Stimulated activated CD4-positive, alpha-beta T cell treated with anti-CD3 and anti-CD28 coated beads, Interleukin-15, amount 100 ng/mL, for 48 hours (primary cell): ENCODE results near the gene CHFR.
"Not testable (repeated sequence)": the region's sequence is repeated elsewhere in the genome, so short reads cannot be mapped to it uniquely, and the experiment has no call there.

Experiments used
- DNase-seq, 2 donors: peaks; one replicate each; pipeline ENCODE4 v3.0.0-alpha.2; 2020; ENCODE audit warnings: low read depth in 2 of 2

Gene CHFR

GRCh38 chr12:132887513-132888351, at the start of gene CHFR:
Gene CHFR (minus strand): TSS chr12:132887605. CDS start chr12:132887328, 277 bp downstream.
- DNase-seq: peak; percentile 94

DNA sequence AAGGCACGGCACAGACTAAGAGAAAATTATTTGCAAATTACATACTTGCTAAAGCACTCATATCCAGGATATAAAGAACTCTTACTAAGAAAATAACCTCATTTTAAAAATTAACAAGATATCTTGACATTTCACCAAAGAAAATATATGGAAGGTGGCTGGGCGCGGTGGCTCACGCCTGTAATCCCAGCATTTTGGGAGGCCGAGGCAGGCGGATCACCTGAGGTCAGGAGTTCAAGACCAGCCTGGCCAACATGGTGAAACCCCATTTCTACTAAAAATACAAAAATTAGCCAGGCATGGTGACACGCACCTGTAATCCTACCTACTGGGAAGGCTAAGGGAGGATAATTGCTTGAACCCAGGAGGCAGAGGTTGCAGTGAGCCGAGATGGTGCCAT, 49.5 kb upstream of the CHFR start:
- DNase-seq: not testable (repeated sequence)

DNA sequence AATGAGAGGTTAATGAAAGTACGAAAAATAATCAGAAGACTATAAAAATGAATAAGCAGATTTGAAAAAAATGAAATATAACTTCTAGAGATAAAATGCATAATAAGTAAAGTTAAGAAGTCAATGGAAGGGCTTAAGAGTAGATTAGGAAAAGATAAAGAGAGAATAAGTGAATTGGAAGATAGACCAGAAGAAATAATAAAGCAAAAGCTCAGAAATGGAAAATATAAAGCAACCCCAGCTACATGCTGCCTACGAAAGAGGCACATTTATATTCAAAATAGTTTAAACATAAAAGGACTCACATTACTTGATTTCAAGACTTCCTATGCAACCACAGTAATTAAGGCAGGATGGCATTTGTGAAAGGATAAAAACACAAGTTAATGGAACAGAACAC, 48.8 kb upstream of the CHFR start:
- no peak for DNase-seq

- no peak for DNase-seq
Observed at GRCh38 chr12:132926415-132926833, 39.0 kb upstream of the CHFR start.

- no peak for DNase-seq
Observed at GRCh38 chr12:132925597-132926414, 38.4 kb upstream of the CHFR start.

- DNase-seq: no peak
Observed at GRCh38 chr12:132924356-132924755, 37.0 kb upstream of the CHFR start.

DNA sequence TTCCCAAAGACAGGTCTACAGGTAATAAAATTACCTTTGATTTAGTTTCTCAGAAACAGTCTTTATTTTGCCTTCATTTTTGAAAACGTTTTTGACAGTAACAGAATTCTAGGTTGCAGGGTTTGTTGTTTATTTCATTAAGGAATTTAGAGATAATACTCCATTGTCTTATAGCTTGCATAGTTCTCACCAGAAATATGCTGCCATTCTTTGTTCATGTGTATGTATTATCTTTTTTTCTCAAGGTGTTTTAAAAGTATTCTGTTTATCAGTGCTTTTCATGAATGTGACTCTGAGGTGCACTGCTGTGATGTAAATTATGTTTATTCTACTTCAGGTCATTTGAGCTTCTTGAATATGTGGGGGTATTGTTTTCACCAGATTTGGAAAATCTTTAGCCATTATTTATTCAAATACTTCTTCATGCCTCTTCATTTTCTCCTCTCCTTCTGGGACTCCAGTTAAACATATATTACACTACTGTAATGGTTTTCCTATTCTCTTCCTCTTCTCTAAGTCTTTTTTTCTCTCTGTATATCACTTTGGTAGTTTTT, 36.0 kb upstream of the CHFR start:
- DNase-seq: no peak

DNA sequence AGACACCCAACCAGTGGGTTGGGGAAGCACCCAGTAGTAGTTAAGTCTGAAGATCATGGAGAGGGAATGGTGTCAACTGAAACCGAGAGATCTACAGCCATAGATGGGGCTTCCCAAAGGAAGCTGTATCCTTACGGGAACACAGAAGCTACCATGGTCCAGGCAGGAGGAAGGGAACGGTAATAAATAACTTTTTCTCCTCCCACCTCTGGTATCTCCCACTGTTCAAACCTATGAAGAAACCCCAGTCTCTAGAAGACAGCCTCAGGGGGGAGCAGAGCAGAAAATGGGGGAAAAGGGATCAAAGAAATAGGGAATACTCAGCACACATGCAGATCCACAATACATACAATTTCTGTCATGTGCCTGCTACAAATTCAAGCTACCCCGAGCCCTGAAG, 35.3 kb upstream of the CHFR start:
- DNase-seq: no peak

DNA sequence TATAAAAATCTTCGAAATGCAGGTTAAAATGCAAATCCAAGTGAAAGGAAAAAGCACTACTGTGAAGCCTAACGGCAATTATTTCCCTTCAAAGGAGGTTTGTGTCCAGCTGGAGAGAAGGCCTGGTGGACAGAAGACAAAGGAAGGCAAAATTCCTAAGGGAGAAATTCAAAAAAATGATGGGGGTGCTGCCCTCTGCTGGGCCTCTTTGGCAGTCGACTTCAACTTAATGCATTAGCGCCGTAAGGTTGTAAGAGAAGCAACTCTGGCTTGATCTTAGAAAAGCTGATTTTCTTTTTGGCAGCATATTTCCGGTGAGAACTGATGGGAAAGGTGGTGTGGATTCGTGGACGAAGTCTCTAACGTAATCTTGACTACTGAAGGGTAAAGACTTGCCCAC, 34.3 kb upstream of the CHFR start:
- DNase-seq: no peak

- DNase-seq: no peak
Observed at GRCh38 chr12:132918680-132919079, 31.3 kb upstream of the CHFR start.

GRCh38 chr12:132909030-132909368, 21.6 kb upstream of the CHFR start:
- DNase-seq: no peak

GRCh38 chr12:132908145-132909029, 21.0 kb upstream of the CHFR start:
- peak; percentile 95 to 97 for DNase-seq

- not testable (repeated sequence) for DNase-seq
Observed at GRCh38 chr12:132907789-132908144, 20.4 kb upstream of the CHFR start.

GRCh38 chr12:132907216-132907615, 19.8 kb upstream of the CHFR start:
- no peak for DNase-seq

DNA sequence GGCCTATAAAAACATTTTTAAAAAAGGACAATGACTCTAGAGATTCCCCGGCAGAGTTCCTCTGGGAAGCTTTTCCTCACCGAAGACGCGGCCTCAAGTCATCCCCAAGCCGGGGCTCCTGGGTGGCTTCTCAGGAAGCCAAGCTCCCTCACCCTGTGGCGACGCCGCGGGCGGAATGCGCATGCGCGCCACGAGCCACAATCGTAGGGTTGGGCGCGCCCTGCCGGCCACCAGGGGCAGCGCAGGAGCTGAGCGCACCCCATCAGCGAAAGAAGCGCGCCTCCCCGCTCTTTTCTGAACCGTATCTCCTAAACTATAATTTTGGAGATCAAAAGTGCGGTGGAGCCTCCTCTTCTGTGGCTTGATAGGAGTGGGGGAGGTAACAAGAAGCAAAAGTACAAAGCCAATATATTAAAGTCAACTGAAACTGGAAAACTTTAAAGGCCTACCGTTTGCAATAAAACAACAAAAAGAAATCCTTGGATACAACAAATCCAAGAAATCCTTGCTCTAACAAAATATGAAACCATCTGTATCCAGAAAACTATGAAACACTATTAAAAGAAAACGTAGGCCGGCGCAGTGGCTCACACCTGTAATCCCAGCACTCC, 17.4 kb upstream of the CHFR start:
- peak; percentile 84 to 90 for DNase-seq

GRCh38 chr12:132899033-132899432, 11.6 kb upstream of the CHFR start:
- no peak for DNase-seq

DNA sequence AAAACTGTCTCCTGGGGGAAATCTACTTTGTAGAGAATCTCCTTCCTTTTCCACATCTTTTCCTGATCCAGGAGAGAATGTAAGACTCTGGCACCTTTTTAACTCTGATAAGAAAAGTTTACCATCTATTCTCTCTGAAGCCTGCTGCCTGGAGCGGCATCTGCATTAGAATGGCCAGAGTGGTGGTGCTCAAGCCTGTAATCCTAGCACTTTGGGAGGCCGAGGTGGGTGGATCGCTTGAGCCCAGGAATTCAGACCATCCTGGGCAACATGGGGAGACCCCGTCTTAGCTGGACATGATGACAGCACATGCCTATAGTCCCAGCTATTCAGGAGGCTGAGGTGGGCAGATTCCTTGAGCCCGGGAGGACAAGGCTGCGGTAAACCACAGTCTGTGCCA, 1.4 kb upstream of the CHFR start:
- DNase-seq: no peak

DNA sequence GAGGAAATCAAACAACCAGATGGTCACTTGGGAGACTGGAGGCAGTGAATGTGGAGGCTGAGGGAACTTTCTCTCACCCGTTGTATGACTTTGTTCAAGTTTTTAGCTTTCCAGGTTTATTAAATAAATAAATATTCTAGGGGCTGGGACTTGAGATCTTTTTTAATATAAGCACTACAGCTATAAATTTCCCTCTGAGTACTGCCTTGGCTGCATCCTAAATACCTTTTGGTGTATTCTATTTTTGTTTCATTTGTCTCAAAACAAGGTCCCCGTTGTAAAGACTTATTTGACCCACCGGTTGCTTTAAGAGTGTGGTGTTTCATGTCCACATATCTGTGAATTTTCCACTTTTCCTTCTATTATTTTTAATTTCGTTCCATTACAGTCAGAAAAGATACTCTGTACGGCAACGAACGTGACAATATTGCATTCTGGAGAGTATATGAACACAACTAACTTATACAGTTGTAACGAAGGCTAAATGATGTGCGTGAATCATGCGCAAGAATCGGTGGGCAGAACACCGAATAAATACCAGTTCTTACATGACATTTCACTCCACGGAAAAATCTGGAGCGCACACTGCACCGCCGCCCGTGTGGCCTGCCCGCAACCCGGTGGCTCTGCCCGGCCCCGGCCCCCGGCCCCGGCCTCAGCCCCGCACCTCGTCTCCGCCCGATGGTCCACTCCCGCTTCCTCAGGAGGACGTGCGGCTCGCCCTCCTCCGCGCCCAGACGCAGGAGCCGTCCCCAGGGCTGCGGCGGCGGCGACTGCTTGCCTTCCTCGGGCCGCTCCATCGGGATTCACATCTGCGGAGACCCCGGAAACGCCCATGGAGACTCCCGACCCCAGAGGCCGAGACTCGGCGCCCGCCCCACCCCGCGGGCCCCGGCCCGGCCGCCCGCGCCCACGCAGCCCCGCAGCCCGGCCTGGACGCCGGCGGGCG, 602 bp downstream of the CHFR start:
- no peak for DNase-seq

DNA sequence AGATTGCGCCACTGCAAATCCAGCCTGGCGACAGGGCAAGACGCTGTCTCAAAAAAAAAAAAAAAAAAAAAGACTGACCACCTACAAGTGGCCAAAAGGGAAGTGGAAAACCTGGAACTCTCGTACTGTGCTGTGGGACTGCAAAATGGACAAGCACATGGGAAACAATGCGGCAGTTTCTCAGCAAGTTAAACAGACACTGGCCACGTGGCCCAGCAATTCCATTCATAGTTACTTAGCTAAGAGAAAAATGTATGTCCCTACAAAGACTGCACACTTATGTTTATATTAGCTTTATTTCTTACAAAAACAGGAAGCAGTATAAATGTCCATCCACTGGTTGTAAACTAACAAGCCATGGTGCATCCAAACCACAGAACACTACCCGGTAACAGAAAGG, 5.6 kb downstream of the CHFR start:
- no peak for DNase-seq

DNA sequence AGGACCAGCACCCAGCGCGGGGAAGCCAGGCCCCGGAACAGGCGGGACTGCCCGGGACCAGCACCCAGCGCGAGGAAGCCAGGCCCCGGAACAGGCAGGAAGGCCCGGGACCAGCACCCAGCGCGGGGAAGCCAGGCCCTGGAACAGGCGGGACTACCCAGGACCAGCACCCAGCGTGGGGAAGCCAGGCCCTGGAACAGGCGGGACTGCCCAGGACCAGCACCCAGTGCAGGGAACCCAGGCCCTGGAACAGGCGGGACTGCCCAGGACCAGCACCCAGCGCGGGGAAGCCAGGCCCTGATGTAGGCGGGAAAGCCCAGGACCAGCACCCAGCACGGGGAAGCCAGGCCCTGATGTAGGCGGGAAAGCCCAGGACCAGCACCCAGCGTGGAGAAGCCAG, 12.8 kb downstream of the CHFR start:
- not testable (repeated sequence) for DNase-seq
